ENCODE data around the gene STARD10.
"Not testable (repeated sequence)": the region's sequence is repeated elsewhere in the genome, so short reads cannot be mapped to it uniquely, and the experiment has no call there.

Gene STARD10

DNA sequence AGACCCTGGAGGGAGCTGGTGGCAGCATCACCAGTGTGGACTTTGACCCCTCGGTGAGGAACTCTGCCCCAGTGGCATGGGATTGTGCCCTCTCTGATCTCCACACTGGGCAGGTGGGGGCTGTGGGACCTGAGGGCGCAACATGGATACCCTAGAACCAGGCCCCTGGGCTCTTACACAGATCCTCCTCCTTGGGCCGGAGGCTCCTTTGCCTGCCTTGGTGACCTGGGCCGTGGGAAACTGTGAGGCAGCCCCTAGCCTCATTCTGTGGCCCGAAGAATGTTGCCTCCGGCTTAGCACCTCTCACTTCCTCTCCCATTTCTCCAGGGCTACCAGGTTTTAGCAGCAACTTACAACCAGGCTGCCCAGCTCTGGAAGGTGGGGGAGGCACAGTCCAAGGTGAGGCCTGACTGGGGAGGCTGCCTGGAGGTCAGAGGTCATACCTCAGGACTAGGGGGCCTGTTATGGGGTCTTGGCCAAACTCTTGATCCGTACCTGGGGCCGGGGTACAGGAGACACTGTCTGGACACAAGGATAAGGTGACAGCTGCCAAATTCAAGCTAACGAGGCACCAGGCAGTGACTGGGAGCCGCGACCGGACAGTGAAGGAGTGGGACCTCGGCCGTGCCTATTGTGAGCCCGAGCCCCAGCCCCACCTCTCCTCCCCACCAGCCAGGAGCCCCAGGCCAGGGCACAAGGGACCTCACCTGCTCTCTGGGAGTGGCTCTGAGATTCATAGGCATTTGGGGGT lies 32.5 kb upstream of the STARD10 start:
- DNase-seq (ENCODE audit: low read depth): no peak

DNA sequence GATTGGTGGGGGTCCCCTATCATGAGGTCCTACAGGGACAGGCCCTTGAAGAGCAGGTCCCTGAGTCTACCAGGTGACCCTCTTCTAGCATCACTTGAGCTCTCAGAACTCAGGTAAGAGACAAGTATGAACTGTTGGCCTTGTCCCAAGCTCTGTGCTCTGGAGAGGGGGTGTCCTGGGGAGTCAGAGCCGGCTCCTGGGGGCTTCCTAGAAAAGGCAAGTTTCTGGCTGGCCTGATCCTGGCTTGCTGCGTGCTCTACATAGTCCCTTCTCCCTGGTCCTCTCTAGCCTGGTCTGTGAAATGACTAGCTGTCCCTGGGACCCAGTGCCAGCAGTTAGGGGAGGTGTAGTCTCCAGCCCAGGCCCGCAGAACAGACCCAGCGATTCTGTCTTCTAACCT lies 31.8 kb upstream of the STARD10 start:
- DNase-seq (ENCODE audit: low read depth): no peak

DNA sequence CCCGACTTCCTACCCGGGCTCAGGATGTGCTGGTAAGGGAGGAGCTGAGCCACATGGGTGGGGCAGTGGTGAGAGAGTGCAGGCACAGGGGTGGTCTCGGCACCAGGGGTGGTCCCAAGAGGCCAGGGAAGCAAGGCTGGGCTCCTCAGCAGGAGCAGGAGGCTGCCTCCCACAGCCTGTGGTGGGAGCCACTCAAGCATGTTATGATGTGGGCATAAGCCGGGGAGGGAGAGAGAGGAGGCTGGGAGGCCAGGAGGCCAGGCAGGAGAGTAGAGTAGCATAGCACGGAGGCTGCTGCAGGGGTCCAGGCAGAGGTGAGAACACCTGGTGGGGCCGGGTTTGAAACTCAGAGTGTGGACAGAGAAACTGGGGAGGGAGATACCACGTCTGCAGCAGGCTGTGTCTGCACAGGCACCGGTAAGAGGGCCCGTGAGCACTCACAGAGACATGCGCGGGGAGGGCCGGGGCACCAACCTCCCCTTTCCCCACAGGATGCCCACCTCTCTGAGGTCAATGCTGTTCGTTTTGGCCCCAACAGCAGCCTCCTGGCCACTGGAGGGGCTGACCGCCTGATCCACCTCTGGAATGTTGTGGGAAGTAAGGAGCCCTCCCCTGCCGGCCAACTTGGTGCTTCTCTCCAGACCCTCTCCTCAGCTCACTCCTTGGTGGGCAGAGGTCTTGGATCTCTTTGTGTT lies 31.1 kb upstream of the STARD10 start:
- no peak for DNase-seq (ENCODE audit: low read depth)

DNA sequence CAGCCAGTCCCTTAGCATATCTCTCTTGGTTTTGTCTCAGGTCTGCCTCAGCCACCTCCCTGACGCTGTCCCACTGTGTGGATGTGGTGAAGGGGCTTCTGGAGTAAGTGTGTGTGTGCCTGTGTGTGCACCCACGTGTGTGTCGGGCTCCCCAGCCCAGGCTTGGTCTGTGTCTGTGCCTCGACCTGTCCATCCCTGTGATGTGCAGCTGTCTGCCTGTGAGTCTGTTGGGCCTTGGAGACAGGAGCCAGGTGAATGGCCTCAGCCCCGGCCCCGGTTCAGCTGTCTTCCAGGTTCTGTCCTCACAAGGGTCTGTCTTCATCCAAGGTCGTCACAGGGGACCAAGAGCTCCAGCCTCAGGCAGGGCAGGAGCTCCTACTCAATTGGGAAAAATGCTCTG lies 30.2 kb upstream of the STARD10 start:
- no peak for DNase-seq (ENCODE audit: low read depth)

DNA sequence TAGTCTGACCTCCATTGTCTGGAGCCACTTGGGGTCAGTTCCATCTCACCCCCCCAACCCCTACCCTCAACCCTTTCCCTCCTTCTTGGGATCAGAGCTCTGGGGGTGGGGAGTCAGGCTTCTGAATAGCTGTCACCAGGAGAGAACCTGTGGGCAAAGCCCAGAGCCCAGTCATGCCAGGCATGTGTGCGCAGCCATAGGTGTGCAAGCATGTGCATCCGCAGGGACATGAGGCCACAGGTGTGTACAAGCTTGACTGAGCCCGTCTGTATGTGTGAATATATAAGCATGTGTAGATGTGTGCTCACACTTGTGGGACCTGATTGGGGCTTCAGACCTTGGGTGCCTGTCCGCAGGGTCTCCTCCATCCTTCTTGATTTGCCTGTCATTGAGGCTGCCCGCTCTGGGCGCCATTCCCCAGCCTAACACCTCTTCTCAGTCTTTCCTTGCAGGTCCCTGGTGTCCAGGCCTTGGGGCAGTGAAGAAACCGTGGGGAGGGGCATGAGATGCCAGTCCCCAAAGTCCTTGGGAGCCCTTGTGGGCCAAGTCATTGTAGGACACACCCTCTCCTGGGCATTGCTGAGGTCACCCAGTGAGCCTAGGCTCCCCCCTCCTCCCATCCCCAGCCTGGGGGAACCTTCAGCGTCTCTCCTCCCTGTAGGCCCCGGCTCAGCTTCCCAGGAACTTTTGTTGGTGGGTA lies 29.4 kb upstream of the STARD10 start:
- DNase-seq (ENCODE audit: low read depth): no peak

DNA sequence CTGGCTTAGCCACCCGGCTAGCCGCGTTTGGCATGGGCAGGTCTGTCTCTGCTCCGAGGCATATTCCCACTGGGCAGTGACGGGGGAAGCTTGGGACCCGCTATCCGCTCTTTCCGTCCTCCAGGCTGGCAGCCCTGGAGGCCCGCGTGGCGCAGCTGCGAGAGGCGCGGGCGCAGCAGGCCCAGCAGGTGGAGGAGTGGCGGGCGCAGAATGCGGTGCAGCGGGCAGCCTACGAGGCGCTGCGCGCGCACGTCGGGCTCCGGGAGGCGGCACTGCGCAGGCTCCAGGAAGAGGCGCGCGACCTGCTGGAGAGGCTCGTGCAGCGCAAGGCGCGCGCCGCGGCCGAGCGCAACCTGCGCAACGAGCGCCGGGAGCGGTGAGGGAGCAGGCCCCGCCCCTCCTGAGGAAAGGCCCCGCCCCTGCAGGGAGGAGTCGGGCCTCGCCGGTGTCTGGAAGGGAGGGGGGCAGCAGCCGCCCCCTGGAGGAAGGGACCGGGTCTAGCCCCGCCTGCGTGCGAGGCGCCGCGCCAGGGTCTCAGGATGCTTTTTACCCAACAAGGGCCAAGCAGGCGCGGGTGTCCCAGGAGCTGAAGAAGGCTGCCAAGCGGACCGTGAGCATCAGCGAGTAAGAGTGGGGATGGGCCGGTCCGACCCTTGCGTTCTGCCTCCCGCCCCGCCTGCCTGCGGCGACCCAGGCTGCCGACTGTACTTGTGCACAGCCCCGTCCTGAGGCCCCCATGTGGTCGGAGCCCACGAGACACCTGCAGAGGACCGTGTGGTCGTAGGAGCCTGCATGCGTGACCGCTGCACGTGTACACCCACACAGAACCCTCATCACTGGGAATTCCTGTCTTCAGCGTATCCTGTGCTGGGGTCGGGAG lies 28.3 kb upstream of the STARD10 start:
- no peak for DNase-seq (ENCODE audit: low read depth)

DNA sequence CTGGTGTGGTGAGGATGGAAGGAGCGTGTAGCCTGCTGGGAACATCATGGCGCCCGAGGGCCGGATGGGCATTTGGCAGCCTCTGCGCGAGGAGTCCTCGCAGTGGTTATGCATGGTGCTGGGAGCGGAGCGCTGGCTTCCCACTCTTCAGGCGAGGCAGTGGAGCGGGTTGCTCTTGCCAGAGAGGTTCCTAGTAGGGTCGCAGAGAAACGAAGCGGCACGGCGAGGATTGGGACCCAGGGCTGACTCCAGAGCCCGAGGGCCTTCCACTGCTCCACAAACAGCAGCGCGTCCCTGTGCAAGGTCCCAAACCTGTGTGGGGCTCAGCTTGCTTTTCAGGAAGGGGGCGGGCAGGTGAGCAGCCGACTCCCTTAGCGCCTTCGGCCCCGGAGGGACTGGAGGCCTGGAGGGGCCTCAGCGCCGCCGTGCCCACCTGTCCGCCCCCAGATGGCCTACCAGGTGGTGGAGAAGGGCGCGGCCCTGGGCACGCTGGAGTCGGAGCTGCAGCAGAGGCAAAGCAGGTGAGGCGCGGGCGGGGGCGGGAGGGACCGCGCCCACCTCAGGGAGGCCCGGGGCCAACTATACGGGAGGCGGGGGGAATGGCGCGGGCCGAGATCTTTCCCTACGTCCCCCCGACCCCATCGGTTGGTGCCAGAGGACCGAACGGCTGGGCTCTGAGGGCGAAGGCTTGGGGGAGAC lies 27.5 kb upstream of the STARD10 start:
- no peak for DNase-seq (ENCODE audit: low read depth)

DNA sequence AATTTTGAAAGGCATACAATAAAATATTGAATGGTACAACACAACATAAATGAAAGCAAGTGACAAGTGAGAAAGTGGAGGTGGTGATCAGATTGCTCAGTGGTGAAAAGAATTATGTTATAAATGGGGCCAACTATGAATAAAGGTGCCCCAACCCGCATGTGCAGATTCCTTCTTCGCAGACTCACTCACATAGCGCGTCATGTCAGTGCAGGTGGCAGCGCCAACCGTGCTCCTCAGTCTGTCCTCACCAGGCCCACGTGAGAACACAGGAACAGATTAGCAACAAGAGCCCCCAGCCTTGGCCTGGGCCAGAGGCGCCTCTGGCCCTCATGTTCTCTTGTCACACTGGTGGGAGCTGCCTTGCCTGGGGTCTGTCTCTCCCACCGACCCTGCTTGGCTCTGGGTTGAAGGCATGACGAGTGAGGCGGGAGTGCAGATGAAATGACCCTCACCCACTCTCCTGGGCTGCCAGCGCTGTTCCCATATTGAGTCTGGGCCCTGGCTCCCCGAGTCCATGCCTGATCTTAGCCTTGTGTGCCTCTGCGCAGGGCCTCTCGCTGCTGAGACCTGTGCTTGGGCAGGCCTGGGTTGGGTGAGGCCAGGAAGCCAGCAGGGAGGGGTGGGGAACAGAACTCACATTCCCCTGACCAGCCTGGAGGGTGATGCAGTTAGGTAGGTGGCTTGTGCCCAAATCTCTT lies 26.7 kb upstream of the STARD10 start:
- no peak for DNase-seq (ENCODE audit: low read depth)

DNA sequence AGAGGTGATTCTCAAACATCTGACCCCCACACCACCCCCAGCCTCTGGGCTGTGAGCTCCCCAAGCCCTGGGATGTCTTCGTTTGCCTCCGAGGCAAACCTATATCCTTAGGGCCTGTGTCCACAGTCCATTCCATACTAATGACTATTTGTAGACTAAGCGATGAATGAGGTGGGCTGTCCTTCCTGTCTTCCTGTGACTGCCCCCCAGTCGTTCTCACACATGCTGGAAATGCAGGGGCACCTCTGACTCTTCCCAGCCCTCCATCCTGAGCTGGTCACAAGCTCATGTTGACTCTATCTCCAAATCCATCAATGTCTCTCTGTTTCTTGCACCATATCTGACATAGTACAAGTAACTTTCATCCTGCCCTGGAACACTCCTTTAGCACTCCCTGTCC lies 25.1 kb upstream of the STARD10 start:
- no peak for DNase-seq (ENCODE audit: low read depth)

DNA sequence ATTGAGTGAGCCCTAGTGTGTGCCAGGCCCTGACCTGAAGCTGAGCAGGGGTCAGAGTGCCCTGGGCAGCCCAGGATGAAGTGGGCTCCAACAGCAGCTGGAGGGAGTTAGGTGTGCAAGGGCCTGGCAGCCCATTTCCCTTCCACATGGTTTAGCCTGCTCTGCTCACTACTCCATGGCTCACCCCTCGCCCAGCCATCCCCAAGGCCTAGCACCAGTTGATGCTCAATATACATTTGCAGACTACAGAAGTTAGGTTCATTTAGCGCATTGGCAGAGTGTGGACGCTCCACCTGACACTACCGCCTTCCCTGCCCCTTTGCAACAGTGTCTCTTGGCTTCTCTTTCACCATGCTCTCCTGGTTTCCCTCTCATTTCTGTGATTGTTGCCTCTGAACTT lies 24.1 kb upstream of the STARD10 start:
- no peak for DNase-seq (ENCODE audit: low read depth)

DNA sequence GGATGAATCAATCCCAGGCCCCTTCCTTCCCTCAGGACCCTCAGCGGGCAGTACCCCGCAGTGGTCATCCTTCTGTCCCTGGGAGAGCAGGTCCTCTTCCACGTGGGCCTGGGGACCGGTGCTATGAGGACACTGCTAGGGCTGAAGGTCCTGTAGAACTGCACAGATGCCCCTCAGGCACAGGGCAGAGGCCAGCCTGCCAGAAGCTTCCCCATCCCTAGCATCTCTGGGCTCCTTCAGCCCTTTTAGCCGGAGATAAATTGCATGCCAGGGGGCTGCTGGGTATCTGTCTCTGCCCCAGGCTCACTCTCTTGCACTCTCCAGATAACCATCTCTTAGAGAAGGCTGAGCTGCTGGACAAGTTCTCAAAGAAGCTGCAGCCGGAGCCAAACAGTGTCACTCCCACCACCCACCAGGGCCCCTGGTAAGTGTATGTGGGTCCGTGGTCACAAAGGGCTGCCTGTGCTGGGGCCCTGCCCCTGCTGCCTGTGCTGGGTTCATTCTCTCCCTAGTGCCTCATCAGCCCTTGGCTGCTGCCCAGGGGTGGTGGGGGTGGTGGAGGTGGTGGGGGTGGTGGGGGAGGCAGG lies 22.6 kb upstream of the STARD10 start:
- no peak for DNase-seq (ENCODE audit: low read depth)

DNA sequence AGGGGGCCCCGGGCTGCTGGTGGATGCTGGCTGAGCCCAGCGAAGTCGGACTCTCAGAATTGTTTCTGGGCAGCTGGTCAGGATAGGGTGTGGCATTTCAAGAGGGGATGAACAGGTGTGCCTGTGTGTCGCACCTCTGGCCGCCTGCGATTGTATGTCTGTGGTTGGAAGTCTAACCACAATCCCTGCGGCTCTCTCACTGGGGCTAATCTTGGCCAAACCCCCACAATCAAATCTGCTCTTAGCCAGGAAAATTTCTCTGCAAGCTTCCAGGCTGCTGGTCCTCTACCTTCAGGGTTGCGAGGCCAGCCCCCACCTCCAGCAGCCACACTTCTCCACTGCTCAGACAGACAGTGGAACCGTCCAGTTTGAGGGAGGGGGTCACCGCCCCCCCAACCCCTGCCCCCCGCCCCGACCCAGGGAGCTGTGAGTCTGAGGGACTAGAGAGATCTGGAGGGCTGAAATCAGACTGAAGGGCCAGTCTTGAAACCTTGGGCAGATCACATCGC lies 21.3 kb upstream of the STARD10 start:
- no peak for DNase-seq (ENCODE audit: low read depth)

DNA sequence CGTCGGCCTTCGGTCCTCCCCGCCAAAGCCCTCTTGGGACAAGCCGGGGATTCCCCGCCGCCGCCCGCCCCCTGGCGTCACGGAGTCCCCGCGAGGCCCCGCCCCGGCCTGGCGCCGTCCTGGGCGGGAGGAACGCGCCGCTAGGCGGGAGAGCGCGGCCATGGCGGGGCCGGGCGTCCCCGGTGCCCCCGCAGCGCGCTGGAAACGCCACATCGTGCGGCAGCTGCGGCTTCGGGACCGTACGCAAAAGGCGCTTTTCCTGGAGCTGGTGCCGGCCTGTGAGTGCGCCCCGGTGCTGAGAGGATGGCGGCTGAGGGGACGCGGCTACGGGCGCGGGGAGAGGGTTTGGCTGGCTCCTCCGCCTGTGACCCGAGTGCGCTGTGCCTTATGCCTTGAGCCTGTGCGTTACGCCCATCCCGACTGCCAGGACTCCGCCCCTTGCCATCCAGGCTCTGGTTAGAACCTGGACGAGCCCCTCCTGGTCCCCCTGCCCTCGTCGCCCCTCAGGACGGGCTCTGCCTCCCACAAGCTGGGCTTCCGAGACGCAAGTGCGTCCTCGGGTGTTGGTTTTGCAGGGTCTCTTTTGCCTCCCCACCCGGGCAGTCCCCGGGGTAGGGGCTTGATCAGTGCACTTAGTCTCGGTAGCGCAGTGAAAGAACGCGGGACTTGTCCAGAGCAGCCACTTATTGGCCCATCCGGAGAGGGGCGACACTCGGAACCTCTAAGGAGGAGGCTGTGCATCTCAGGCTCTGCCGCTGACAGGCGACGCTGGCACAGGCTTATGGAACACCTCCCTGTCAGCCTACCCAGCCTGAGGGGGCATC lies 20.7 kb upstream of the STARD10 start, which contains the start of gene ATG16L2:
Gene ATG16L2 (plus strand): TSS at position 126 of the 824 bp plus-strand sequence. CDS start 35 bp downstream, at position 161.
- no peak for DNase-seq (ENCODE audit: low read depth)

DNA sequence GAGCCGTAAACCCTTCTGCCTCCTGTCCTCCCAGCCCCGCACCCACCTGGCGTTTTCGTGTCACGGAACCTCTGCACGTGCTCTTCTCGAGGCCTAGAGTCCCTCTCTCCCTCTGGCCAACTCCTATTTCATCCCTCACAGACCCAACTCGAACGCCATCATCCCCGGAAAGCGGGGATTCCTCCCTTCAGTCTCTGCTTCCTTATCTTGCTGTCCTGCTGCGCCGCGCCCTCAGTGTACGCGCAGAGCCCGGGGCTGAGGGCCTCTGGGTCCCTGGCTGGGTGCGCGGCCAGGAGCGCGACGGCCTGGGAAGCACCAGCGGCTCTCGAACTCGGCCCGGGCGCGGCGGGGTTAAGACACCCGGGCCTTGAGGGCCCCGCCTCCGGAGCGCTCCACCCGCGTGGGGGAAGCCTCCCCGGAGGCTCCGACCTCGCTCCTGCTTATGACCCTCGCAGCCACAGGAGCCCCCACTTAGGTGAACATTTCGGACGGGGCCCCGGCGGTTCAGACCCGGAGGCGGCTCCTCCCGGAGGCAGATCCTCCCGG lies 20.0 kb upstream of the STARD10 start:
- no peak for DNase-seq (ENCODE audit: low read depth)

DNA sequence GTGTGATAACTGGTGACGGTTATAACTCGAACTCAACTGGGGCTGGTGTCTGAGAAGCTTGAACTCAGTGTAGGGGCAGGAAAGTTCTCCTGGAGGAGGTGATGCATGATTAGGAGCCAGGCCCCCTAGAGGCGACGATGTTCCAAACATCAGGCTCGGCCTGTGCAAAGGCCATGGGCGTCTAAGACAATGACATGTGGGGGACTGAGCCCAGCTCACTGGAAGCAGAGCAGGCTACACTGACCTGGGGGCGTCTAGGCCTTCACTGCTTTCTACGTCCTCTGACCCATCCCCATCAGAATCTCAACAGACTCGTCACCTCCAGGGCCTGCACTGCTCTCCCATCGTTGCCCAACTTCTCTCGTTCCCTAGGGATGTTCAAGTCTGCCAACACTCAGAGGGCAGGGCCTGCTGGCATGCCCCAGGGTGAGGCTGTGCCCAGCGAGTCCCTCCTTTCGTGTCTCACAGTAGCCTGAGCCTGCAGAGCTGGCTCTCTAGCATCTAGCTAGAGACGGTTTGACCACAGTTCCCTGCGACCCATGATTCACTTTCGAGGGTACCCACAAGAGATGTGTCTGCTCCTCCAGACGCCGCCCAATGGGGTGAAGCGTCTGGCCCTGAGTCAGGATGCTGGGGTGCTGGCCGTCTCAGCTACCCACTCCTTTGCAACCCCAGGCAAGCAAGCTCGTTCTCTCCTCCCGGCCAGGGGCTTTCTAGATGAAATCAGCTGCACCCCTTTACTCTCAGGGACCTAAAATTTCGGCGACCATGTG lies 19.3 kb upstream of the STARD10 start:
- no peak for DNase-seq (ENCODE audit: low read depth)

DNA sequence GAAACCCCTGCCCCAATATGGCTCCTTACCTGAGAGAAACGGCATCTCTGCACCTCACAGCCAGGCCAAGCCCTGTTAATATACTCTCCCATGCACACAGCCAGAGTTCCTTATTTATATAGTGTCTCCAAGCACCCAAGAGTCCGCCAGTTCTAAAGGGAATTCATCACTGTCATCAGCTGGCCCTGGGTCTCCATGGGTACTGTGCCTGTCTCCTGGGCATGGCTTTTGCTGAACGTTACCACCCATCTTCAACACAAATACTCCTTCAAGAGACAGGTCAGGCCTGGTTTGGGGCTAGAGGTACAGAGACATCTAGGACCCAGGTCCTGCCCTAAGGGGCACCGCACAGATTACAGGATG lies 18.7 kb upstream of the STARD10 start:
- DNase-seq (ENCODE audit: low read depth): no peak

DNA sequence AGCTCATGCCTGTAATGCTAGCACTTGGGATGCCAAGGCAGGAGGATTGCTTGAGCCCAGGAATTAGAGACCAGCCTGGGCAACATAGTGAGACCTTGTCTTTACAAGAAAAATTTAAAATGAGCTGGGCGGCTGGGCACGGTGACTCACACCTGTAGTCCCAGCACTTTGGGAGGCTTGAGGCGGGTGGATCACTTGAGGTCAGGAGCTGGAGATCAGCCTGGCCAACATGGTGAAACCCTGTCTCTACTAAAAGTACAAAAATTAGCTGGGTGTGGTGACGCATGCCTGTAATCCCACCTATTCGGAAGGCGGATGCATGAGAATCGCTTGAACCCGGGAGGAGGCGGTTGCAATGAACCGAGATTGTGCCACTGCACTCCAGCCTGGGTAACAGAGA lies 17.8 kb upstream of the STARD10 start:
- not testable (repeated sequence) for DNase-seq (ENCODE audit: low read depth)

DNA sequence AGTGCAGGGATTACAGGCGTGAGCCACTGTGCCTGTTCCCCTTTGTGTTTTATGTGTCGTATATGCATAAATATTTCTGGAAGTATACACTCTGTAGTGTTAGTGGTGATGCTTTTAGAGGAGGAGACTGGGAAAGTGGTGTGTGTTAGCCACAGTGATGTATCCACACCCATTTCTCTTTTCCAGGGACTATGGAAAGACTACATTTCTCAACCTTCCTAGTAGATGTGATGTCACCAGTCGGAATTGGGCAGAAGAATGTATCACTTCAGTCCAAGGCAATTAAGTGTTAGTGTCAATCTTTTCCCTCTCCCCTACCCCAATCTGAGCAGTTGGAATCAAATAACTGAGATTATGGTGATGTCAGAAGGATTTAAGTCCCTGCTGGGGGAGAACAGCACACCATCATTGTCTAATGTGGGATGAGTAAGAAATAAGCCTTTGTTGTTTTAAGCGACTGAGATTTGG lies 14.5 kb upstream of the STARD10 start:
- DNase-seq (ENCODE audit: low read depth): no peak
